Psoas muscle (tissue), 8 donors: ENCODE data around the gene OR2A2. TPM values are rescaled to one million over a fixed set of nuclear protein-coding genes. Genes with fewer than 3 reads are reported as not detected.

ENCODE experiments used
- ATAC-seq, 4 donors: fragments of 200-7000 bp; cut with Tn5 transposase; one replicate each; pipeline ENCODE4 v1.9.1; 2020; ENCODE audit warnings: moderate library complexity in 3 of 4, mild to moderate bottlenecking in 2 of 4
- DNase-seq, 2 donors: peaks; one replicate each; pipeline ENCODE4 v3.0.0-alpha.2; 2020
- H3K27ac ChIP-seq: fragments of 200-600 bp; one replicate; pipeline ENCODE4 v1.8.0; 2022
- H3K27me3 ChIP-seq, 3 donors: fragments of 200-600 bp in 1 of 3; one replicate each; pipeline versions ENCODE4 v1.6.1 to v1.8.0; 2013 to 2022; ENCODE audit warnings: low read length in 2 of 3, mild to moderate bottlenecking in 2 of 3, moderate library complexity in 1 of 3; ENCODE audit not compliant: insufficient read depth in 3 of 3
- H3K36me3 ChIP-seq, 2 donors: fragments of 200-600 bp in 1 of 2; one replicate each; pipeline versions ENCODE4 v1.6.1 to v1.8.0; 2013 to 2022; ENCODE audit warnings: low read depth in 1 of 2, mild to moderate bottlenecking in 1 of 2, moderate library complexity in 1 of 2; ENCODE audit not compliant: insufficient read depth in 1 of 2
- H3K4me1 ChIP-seq: fragments of 200-600 bp; one replicate; pipeline ENCODE4 v1.8.0; 2022
- H3K4me3 ChIP-seq: fragments of 200-600 bp; one replicate; pipeline ENCODE4 v1.8.0; 2022; ENCODE audit warnings: mild to moderate bottlenecking
- H3K9me3 ChIP-seq: fragments of 200-600 bp; one replicate; pipeline ENCODE4 v1.8.0; 2022
- WGBS, 3 donors: extraction: QIAGEN DNeasy Blood & Tissue Kit; methylation state at CpG; one replicate each; pipeline versions ENCODE4 v1.1.6 to v1.1.7; 2013; 5-methylcytosine and 5-hydroxymethylcytosine counted together
- intact Hi-C, 2 donors: fragments of 100-400 bp; cut with DNase I; formaldehyde crosslinking; loops; one replicate each; pipeline versions ENCODE4 v1.11.0 to v1.14.2; 2022
- long read RNA-seq, 2 donors: library from polyadenylated mRNA; unstranded; transcript quantifications; one replicate each; pipeline ENCODE4 v2.0.0, GENCODE V29; 2021
- polyA plus RNA-seq, 3 donors: library from polyadenylated mRNA; stranded (reverse); fragments of 200-250 nt; gene quantifications; one replicate each; pipeline ENCODE4 v1.2.3, GENCODE V29; 2013
- total RNA-seq, 4 donors: library from RNA; stranded (reverse); fragmentation: NEBNext Ultra II Directional in 2 of 4; extraction: Animal tissue kit (Norgen Biotek cat#: 25700) in 2 of 4; gene quantifications; one replicate each; pipeline versions ENCODE4 v1.2.1 to v1.2.4, GENCODE V29; 2021 to 2023
- TF ChIP-seq, protein P1 (sequence below): fragments of 200-600 bp; IDR thresholded peaks from one replicate; pipeline ENCODE4 v1.8.0; 2022; ENCODE audit warnings: antibody characterized with exemption
- donor health status: healthy with polysubstance abuse.
- donor health status: DM: no; HTN: no; CAD: no; lungs with moderate emphysema.
- donor health status: Bipolar disorder and iron deficiency.
- donor health status: healthy.
- donor health status: DM: yes; HTN: yes; CAD: no.
- donor health status: DM: no; HTN: no; CAD: no.
- donor health status: DM: no; HTN: no; CAD: no.
- donor health status: DM: yes; HTN: yes; CAD: no.

OR2A2 gene
- not detected for total RNA-seq
- polyA plus RNA-seq = not detected
- long read RNA-seq, donor 1 = 0 reads
- long read RNA-seq, donor 2 = 0 reads

DNA sequence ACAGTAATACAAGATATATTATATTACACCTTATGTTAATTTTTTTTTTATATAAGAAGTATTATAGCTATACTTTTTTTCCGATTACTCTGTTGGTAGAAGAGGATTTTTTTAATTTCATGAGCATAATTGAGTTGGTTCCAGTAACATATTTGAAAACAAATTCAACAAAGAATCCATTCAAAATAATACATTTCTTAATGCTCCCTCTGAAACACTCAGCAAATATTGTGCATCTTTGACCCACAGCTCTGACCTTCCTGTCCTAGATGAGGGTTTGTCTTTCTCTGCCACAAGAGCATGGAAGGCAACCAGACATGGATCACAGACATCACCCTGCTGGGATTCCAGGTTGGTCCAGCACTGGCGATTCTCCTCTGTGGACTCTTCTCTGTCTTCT is at the start of gene OR2A2:
Gene OR2A2, plus strand, starts transcription at position 301 of the 400 bp plus-strand sequence. Its CDS starts 0 bp downstream, at position 301.
- intact Hi-C loops = no loop called here
- Histone ChIP-seq H3K27me3 (peaks cover 0 to 3% (median 0%) of the 10 kb centered on the region in 3 donors), H3K9me3 (no peaks in the 10 kb centered on the region), H3K36me3 (no peaks in the 10 kb centered on the region), H3K4me3 (no peak within 1 kb of the TSS), H3K4me1 (no peaks in the 10 kb centered on the region), H3K27ac (no peak within 1 kb of the TSS)
- no peak for ATAC-seq
- TF ChIP-seq, protein P1, sequence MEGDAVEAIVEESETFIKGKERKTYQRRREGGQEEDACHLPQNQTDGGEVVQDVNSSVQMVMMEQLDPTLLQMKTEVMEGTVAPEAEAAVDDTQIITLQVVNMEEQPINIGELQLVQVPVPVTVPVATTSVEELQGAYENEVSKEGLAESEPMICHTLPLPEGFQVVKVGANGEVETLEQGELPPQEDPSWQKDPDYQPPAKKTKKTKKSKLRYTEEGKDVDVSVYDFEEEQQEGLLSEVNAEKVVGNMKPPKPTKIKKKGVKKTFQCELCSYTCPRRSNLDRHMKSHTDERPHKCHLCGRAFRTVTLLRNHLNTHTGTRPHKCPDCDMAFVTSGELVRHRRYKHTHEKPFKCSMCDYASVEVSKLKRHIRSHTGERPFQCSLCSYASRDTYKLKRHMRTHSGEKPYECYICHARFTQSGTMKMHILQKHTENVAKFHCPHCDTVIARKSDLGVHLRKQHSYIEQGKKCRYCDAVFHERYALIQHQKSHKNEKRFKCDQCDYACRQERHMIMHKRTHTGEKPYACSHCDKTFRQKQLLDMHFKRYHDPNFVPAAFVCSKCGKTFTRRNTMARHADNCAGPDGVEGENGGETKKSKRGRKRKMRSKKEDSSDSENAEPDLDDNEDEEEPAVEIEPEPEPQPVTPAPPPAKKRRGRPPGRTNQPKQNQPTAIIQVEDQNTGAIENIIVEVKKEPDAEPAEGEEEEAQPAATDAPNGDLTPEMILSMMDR = no peak
- DNase-seq = no peak
- 70 to 77% (median 72%) methylated on average over 2 of the region's 2 CpGs for WGBS, 3 donors

DNA sequence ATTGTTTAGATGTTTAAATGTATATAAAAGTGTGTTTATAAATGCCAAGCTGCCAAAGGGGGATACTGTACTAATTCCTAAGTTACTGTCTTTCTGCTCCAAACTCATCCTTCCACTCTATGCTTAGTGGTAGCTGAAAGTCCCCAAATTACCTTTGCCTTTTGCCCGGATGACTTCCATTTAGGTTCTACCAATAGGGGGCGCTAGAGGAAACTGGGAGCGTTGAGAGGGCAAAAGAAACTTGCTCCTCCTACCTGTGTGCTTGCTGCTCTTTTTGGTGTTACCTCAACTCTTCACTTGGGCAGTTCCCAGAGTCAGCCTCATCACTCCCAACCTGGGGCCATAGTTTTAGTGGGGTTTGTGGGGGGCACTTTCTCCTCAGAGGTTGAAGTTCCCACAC is 45.7 kb upstream of the OR2A2 start:
- intact Hi-C loops = no loop called here
- Histone ChIP-seq H3K27me3 (no peaks in the 10 kb centered on the region), H3K4me3 (no peak overlapping the region), H3K4me1 (no peaks in the 10 kb centered on the region), H3K27ac (no peak overlapping the region), H3K36me3 (no peaks in the 10 kb centered on the region), H3K9me3 (no peaks in the 10 kb centered on the region)
- DNase-seq (no peak), ATAC-seq (no peak)
- 39 to 53% (median 49%) methylated on average over 3 of the region's 3 CpGs for WGBS, 3 donors
- TF ChIP-seq, protein P1 = no peak

- WGBS, 3 donors = 69 to 76% (median 70%) methylated on average over 1 of the region's 1 CpG
- Histone ChIP-seq H3K9me3 (no peaks in the 10 kb centered on the region), H3K27ac (no peak within 1 kb of the TSS), H3K27me3 (no peaks in the 10 kb centered on the region), H3K4me3 (no peak within 1 kb of the TSS), H3K36me3 (no peaks in the 10 kb centered on the region), H3K4me1 (no peaks in the 10 kb centered on the region)
- ATAC-seq (no peak), DNase-seq (no peak)
- intact Hi-C loops = no loop called here
- TF ChIP-seq, protein P1 = no peak
Observed at GRCh38 chr7:144069511-144069910, 39.9 kb upstream of the OR2A2 start, which contains the start of gene OR2A25. TSS of gene OR2A25 (plus strand) at chr7:144069811. CDS start at chr7:144074220, 4,409 bp downstream.

GRCh38 chr7:144069953-144070352 is 39.4 kb upstream of the OR2A2 start:
- DNase-seq = no peak
- Histone ChIP-seq H3K36me3 (no peaks in the 10 kb centered on the region), H3K27me3 (no peaks in the 10 kb centered on the region), H3K4me1 (no peaks in the 10 kb centered on the region), H3K9me3 (no peaks in the 10 kb centered on the region), H3K4me3 (no peak overlapping the region), H3K27ac (no peak overlapping the region)
- intact Hi-C loops = no loop called here
- TF ChIP-seq, protein P1 = no peak
- 59 to 72% (median 65%) methylated on average over 2 of the region's 2 CpGs for WGBS, 3 donors
- ATAC-seq = no peak

DNA sequence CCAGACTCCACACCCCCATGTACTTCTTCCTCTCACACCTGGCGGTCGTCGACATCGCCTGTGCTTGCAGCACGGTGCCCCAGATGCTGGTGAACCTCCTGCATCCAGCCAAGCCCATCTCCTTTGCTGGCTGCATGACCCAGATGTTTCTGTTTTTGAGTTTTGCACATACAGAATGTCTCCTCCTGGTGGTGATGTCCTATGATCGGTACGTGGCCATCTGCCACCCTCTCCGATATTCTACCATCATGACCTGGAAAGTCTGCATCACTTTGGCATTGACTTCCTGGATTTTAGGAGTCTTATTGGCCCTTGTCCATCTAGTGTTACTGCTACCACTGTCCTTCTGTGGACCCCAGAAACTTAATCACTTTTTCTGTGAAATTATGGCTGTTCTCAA is 35.0 kb upstream of the OR2A2 start:
- no peaks in the 10 kb centered on the region for H3K36me3 ChIP-seq
- no peak overlapping the region for H3K27ac ChIP-seq
- TF ChIP-seq, protein P1 = no peak
- no peaks in the 10 kb centered on the region for H3K27me3 ChIP-seq
- ATAC-seq (no peak), DNase-seq (no peak)
- H3K9me3 ChIP-seq = no peaks in the 10 kb centered on the region
- H3K4me1 ChIP-seq = no peaks in the 10 kb centered on the region
- no peak overlapping the region for H3K4me3 ChIP-seq
- 84 to 92% (median 89%) methylated on average over 8 of the region's 8 CpGs for WGBS, 3 donors
- intact Hi-C loops = no loop called here
